GM19239 (cell line): ENCODE results near the gene ZBTB7C.

Source experiments
- DNase-seq: peaks from one replicate; pipeline ENCODE4 v3.0.0; 2011; ENCODE audit warnings: low spot score; ENCODE audit not compliant: insufficient read length
- FAIRE-seq: peaks from 2 replicates; lab custom pipeline; 2011; peaks lifted over from hg19 to GRCh38; lab: Jason Lieb, UNC

ZBTB7C gene

GRCh38 chr18:47978141-47978540 lies 431.0 kb downstream of the ZBTB7C start:
- FAIRE-seq, result no peak
- no peak for DNase-seq
